Bone marrow (tissue), 2 donors: Measurements from ENCODE around the gene SIM2.

Experiments
- DNase-seq, 2 donors: peaks; one replicate each; lab custom pipeline; 2025; lab: John Stamatoyannopoulos, UW

The SIM2 gene

DNA sequence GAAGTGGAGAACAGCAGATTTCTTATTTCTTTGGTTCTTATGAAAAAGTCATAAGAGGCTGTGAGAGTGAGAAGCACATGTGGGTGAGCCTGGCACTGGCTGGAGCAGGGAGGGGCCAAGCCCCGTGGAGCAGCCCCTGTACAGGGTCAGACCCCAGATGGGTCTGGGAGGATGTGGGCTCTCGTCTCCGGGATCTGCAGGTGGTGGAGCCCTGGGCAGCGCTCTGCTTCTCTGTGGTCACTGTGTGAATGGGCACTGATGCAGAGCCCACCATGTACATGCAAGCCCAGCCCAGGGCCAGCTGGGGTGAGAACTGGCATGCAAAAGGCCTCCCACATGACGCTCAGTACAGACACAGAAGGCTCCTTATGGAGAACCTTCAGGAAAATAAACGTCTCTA is 67.6 kb downstream of the SIM2 start:
- no peak for DNase-seq

DNA sequence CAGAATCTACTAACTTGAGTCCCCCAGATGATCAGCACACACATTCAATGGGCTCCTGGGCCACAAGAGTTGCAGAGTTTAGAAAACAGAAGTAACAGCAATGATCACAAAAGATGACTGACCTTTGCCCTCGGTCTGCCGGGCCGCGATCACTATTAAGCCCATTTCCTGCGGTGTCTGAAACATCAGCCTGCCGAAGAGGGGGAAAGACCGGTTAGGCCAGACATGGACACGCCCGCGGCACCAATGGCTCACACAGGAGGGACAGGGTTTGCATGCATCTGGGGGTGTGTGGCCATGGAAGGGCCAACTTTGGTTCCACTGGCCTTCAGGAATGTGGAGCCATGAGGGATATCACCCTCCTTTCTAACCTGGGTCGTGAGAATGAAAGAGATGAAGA is 68.2 kb downstream of the SIM2 start:
- no peak for DNase-seq

DNA sequence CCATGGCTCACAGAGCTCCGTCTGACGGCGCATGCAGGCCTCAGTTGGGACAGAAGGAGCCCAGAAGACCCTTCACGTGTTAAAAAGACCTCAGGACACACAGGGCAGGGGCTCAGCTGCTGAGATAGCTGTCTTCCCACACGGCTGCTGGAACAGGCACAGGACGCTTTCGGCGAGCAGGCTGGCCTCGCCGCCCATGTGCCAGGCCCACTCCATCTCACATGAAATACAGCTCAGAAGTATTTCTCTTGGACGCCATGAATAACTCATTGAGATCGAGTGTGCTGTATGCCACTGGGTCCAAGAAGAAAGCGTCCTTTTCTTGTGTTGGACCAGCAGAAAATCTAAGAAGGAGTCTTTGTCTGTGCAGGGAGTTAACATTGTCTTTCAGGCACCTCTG is 69.6 kb downstream of the SIM2 start:
- DNase-seq, result no peak

DNA sequence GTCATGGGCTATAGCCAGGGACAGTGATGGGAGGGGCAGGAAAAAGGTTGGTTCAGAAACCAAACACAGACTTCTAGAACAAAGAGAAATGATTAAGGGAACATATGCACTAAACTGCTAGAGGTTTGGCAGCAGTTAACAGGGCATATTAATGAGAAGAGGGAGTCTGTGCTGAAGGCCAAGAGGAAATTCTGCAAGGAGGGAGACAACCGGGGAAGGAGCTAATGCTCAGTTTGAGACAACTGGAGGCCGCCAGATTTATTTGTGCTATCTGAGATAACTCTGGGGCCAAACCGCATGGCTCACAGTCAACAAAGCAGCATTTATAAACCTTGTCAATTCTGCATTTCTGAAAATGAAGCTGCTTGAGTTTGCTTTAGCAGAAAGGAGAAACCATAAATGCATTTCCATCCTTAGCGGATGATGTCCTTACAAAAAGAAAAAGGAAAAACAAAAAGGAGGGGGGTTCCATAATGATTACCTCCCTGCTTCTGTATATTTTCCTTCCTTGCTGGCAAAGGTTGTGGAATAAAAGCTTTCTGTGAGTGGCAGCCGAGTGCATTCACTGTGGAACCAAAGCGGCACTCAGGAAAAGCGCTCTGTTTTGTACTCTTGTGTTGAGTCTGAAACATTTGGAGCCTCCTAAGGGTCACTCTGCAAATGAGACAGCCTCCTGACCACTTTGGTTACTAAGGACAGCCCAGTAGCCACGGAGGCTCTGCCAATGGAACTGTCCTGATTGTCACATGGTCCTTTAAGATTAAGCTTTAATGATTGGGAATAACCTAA is 70.3 kb downstream of the SIM2 start:
- no peak for DNase-seq

DNA sequence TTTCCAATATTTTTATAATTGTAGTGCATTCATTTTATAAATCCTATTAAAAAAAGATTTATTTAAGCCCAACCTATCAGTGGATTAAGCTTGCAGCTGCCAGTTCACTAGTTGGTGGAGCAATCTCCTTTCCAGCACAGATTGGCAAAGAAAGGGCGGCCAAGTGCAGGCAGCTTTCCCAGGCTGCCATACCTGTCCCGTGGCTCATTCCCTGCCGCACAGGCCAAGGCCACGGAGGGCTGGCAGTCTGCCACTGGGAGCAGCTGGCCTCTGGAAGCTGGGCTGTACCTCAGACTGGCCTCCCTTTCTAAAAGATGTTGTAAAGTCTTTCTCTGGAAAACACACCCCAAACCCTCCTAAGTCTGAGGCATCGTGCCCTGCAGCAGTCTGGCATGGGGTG is 74.2 kb downstream of the SIM2 start:
- DNase-seq, result no peak

DNA sequence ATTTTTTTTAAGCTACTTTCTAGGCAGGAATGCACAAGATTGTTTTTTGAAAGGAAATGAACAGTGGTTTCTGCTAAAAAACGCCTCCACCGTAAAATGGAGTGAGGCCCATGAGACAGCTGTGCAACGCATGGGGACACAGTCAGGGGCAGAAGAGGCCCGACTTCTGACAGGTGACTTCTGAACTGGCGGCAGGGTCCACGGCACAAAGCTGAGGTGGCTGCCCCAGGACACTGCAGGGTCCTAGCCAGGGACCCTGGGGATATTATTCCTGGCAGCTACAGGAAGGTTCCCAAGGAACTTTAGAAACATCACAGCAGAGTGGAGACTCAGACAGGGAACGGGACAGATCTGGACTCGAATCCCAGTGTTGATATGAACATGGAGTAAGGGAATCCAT is 75.1 kb downstream of the SIM2 start:
- DNase-seq, result no peak

DNA sequence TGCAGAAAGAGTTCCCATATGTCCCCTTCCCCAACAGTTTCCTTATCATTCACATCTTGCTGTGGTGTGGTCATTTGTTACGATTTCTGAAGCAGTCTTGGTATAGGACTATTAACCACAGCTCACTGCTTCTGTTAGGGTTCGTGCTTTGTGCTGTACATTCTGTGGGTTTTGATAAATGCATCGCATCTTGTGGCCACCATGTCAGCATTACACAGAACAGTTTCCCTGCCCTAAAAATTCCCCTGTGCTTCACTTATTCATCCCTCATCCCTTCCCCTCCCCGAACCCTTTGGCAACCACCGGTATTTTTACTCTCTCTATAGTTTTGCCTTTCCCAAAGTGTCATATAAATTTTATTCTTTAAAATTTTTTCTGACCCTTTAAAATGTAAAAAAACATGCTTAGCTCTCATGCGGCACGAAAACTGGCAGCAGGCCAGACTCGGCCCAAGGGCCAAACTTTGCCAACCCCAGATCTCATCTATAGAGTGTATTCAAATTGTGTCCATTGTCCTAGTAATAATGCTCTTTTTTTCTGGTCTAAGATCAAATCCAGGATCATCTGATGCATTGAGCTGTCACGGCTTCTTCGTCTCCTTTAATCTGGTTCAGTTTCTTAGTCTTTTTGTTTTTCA is 78.2 kb downstream of the SIM2 start:
- no peak for DNase-seq

DNA sequence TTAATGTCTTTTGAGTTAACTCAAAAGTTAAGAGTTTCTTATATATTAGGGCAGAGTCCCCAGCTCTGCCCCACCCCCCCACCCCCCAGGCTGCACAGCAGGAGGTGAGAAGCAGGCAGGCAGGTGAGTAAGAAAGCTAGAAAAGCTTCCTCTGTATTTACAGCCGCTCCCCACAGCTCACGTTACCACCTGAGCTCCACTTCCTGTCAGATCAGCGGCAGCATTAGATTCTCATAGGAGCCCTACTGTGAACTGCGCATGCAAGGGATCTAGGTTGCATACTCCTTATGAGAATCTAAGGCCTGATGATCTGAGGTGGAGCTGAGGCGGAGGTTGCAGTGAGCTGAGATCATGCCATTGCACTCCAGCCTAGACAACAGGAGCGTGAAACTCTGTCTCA is 81.9 kb downstream of the SIM2 start:
- no peak for DNase-seq

DNA sequence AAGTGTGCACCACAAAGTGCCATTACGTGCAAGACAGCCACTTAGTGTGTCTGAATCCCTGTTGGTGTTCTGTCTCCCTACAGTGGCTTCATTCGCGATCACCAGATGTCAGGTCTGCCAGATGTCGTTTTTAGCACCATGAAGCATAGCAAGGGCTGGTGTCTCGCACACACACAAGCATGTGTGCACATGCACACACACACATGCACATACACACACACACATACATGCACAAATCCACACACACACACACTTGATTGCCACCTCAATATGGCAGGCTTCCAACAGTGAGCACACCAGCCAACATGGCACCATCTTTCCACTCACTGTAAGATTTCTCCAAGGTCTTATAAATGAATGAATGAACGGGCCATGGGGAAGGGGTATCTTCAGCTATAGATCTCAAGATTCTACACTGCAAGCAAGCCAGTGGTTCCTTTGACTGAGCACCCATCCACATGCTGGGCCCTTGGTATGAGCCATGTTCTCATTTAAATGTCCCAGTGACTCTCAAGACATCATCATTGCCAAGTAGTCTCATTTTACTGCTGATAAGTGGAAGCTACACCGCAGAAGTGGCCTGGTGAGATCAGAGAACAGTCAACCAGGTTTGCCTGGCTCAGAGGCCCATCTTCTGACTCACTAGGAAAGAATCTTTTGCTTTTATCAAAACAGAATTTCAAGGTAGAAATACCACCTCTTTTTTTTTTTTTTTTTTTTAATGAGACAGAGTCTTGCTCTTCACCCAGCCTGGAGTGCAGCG is 84.9 kb downstream of the SIM2 start:
- no peak for DNase-seq

DNA sequence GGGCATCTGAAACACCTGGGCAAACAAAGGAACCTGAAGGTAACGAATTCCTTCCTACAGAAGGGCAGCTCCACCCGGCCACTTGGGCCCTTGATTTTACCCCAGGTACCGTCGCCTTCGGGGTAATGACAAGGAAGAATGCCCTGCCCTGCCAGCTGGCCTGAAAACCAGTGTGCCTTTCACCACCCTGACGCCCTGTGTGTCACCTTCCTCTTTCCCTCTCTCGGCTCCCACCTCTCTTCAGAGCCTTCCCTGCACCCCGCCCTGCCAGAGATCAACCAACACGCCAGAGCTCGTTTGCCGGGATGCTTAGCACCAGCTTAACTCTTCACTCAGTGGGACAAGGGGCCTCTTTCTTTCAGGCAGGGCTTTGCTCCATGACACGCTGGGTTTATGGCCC is 86.0 kb downstream of the SIM2 start:
- DNase-seq, result no peak

DNA sequence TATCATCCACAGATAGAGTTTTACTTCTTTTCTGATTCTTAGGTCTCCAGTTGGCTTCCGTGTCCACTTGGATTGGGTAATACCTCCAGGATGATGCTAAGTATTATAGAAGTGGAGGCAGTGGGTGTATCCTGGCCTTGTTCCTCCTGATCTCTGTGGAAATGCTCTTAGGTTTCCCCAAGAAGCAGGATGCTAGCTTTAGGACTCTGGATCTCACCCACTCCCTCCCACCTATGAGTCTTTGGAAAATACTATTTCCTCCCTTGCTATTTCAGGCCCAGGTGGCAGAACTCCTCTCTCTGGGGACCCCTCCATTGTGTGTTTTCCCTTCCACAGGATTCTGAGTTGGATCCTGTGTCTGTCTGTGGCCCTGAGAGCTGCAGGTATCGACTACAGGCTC is 86.7 kb downstream of the SIM2 start:
- DNase-seq, result no peak

DNA sequence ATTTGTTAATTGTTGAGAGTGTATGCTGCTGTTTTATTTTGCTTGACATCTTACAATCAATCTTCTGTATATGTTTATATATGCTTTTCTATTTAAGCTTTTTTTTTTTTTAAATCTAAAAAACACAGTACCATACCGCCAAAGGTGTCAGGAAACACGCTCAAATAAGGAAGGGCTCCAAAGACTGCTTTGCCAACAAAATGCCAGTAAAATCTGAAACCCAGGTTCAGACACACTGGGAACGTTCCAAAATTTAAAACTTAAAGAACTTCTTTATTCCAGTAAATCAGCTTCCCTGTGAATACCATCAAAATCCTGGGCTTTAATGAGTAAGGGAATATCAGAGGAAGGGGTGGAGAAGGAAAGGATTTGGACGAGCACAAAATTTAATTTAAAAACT is 87.3 kb downstream of the SIM2 start:
- no peak for DNase-seq

DNA sequence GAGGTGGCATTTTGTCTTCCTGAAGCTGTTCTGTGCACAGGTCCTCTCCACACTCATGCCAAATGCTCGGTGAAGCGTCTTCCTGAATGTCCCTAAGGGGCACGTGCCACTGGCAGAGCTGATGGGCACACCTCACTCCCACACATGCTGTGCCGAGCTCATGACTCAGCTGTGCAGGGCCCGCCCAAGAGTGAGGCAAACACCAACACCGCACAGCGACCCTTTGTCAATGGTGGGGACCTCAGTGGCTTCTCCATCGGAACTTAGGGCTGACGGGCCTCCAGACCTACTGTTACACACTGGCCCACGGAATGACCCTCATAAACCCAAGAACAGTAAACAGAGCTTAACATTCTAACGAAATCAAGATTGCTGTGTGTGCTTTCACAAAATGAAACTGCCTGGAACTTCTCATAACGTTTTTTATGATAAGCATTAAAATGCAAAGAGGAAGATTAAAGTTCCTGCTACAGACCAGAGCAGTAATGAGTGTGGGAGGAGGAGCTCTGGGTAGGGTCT is 89.3 kb downstream of the SIM2 start:
- no peak for DNase-seq

DNA sequence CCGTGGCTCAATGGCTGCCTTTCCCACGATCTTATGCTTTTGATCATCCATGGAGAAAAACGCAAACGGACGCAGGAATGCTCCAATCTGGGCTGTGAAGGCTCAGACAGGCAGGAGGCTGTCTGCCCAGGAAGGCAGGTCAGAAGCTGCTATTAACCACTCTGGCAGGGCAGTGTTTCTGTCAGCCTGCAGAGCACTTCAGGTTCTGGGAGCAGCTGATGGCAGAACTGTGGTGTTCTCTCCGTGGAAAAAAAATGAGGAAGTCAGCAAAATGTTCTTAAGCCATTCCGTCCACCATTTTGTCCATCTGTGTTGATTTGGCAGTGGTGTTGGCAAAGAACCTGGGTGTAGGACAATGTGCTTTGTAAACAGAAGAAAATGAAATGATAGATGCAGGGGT is 91.7 kb downstream of the SIM2 start:
- DNase-seq, result no peak

DNA sequence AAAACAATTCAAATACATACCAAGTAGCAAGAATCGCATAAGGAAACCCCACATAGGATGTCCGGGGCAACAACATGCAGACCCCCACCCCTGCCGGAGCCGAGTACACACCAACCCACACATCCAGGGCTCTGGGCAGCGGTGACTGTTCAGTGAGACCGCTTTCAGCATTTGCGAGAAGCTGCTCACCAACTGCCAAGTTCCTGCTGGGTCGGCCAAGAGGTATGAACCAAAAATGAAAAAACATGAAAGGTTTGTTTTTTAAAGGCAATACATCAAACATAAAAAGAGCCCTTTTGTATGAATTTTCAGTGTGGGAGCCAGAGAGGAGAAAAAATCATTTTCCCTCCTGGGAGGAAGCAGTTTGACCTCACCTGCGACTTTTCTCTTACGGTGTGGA is 92.3 kb downstream of the SIM2 start:
- DNase-seq, result no peak

DNA sequence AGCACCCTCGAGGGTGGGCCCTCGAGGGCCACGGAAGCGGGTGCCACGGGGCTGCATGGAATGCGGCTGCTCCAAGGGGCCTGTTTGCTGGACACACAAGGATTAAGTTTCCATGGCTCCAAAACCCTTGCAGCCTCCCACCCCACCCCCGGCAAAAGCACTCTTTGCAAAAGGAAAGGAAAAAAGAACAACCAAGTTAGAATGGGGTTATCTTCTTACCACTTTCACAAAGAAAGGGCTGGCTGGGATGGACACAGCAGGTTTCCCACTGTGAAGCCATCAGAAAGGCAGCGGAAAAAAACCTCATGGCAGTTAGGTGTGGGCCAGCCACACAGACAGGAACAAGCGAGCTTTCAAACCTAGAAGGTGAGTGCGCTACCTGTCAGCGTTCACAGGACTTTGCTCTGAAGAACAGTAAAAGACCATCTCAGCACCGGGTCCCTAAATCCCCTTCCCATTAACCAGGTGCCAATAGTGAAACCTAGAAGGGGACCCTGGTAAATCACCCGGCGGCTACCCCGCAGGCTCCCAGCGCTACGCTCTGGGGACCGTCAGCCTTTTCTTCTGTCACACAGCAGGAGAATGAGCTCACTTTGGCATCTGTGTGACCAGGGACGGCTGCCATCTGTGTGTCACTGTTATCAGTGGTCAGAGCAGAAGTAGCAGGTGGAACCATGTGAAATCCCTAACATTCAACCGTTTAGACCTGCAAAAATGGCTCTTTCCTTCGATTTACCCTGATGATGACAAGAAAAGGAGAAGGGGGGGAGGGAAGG is 93.0 kb downstream of the SIM2 start:
- no peak for DNase-seq

DNA sequence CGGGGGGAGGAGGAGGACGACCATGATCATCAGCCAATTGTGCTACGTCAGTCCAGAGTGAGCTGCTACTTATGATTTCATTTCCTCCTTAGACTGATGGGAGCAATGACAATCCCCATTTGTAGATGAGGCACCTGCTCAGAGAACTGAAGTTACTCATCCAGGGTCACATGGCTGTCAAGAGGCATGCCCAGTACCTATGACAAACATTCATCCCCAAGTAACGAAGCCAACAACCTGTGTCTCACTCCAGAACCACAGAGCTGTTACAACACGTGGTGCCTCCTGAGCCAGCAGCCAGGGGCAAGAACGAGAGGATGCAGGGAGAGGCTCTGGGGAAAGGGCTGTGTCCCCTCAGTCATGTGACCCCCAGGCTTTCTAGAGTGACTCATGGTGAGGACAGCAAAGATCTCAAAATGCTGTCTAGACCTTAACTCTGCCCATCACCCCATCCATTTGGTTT is 93.6 kb downstream of the SIM2 start:
- DNase-seq, result no peak

DNA sequence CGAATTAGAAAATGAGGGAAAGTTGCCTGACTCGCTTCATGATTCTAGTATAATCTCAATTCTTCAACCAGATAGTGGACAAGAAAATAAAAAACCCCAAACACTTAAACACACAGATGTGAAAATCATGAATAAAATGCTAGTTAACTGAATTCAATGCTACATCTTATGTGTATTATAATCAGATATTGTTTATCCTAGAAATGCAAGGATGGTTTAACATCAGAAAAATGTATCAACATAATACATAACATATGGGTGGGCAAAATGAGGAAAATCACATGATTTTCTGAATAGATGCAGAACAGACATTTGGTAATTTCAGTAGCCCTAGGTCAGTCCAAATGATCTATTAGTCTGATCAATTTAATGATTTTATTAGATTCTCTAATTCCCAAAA is 97.2 kb downstream of the SIM2 start:
- no peak for DNase-seq

DNA sequence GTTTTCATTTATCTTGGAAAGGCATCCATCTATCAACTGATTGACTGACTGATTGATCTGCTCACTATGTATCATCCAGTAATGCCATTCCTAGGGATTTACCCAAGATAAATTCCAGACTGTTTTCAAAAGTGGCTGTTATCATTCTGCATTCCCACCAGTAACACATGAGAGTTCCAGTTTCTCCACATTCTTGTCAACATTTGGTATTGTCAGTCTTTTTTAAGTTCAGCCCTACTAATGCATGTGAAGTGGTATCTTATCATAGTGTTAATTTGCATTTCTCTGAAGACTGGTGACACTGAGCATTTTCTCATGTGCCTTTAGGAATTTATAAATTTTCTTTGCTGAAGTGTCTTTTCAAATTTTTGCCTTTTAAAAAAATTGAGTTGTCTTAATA is 99.6 kb downstream of the SIM2 start:
- DNase-seq, result no peak
